Thyroid gland (tissue), 4 donors: Measurements from ENCODE around the gene COL9A3. TPM values are rescaled to one million over a fixed set of nuclear protein-coding genes. Genes with fewer than 3 reads are reported as not detected.

Experiments
- DNase-seq, 2 donors: peaks; one replicate each; pipeline ENCODE4 v3.0.0-alpha.2; 2019
- H3K27ac ChIP-seq, 3 donors: fragments of 200-600 bp; sonication (generic); 1 replicate in 2 of 3; 2 replicates in 1 of 3; pipeline ENCODE4 v1.5.1; 2016 to 2019; ENCODE audit warnings: mild to moderate bottlenecking in 1 of 3, moderate library complexity in 1 of 3
- H3K27me3 ChIP-seq: fragments of 200-600 bp; sonication (generic); one replicate; pipeline ENCODE4 v1.5.1; 2019
- H3K36me3 ChIP-seq, 2 donors: fragments of 200-600 bp; sonication (generic); one replicate each; pipeline ENCODE4 v1.5.1; 2016 to 2019
- H3K4me1 ChIP-seq, 2 donors: fragments of 200-600 bp; sonication (generic); one replicate each; pipeline ENCODE4 v1.5.1; 2017 to 2019
- H3K4me3 ChIP-seq, 3 donors: fragments of 200-600 bp; sonication (generic); replicated peaks in 1 of 3; 1 replicate in 2 of 3; 2 replicates in 1 of 3; pipeline ENCODE4 v1.5.1; 2016; ENCODE audit warnings: mild to moderate bottlenecking in 1 of 3
- H3K9me3 ChIP-seq: fragments of 200-600 bp; sonication (generic); one replicate; pipeline ENCODE4 v1.5.1; 2017
- POLR2A ChIP-seq, 2 donors: fragments of 450-650 bp; IDR thresholded peaks; one replicate each; pipeline ENCODE4 v1.6.1; 2017; ENCODE audit warnings: antibody characterized with exemption in 2 of 2, mild to moderate bottlenecking in 2 of 2, moderate library complexity in 1 of 2
- WGBS, 2 donors: methylation state at CpG; one replicate each; pipeline ENCODE4 v1.1.5; 2017; 5-methylcytosine and 5-hydroxymethylcytosine counted together
- intact Hi-C: fragments of 100-400 bp; cut with DNase I; formaldehyde crosslinking; loops from one replicate; pipeline ENCODE4 v1.15.1; 2023
- total RNA-seq, 4 donors: library from RNA; depleted of rRNA; stranded (reverse); fragments of >200 nt; gene quantifications; one replicate each; pipeline ENCODE4 v1.2.3, GENCODE V29; 2016
- TF ChIP-seq, protein P1 (sequence below), 6 experiments: fragments of 200-600 bp in 3 of 6; fragments of 450-650 bp in 3 of 6; sonication (generic) in 3 of 6; IDR thresholded peaks; one replicate each; pipeline ENCODE4 v1.5.1; 2016 to 2019; ENCODE audit warnings: antibody characterized with exemption in 6 of 6, mild to moderate bottlenecking in 2 of 6, inconsistent platforms in 1 of 6, moderate library complexity in 1 of 6

Gene COL9A3
- total RNA-seq, 4 donors from 2014 or later = 5.3 to 113 (median 62.8) TPM

DNA sequence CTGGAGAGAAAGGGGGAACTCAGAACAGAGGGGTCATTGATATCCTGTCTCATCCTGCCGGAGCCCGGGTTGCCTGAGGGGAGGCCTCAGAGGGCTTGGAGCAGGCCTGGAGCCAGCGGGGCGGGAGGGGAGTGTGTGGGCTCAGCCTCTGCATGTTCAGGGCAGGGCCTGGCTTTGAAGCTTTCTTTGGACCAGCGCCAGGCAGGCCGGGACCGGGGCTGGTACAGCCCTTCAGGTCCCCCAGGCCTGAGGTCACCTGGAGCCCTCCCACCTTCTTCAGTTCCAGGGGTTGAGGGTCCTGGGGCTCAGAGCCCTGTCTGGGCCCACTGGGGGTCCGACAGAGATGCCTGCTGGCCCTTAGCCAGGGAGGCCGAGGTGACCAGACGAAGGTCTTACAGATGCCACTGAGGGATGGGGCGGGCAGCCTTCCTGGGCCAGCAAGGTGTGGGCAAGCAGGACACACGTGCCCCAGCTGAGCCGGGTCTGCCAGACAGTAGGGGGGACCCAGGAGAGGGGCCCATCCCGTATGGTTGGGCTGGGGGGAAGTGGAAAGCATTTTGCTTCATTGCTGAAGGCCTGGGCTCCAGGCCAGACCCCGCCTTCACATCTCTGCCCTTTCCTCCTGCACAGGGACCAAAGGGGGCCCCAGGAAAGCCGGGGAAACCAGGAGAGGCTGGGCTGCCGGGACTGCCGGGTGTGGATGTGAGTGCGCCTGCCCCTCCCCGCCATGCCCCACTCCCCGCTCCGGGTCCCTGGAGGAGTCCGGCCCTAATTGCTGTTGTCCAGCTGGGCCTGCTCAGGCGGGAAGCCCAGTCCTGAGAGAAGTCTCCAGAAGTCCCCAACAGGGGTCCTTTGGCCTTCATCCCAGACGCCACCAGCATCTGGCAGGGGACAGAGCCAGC lies 2.0 kb downstream of the COL9A3 start:
- H3K27me3 ChIP-seq = no peaks in the 10 kb centered on the region
- WGBS, 2 donors = 12 to 20% methylated on average over 10 to 20 of the region's 25 CpGs

DNA sequence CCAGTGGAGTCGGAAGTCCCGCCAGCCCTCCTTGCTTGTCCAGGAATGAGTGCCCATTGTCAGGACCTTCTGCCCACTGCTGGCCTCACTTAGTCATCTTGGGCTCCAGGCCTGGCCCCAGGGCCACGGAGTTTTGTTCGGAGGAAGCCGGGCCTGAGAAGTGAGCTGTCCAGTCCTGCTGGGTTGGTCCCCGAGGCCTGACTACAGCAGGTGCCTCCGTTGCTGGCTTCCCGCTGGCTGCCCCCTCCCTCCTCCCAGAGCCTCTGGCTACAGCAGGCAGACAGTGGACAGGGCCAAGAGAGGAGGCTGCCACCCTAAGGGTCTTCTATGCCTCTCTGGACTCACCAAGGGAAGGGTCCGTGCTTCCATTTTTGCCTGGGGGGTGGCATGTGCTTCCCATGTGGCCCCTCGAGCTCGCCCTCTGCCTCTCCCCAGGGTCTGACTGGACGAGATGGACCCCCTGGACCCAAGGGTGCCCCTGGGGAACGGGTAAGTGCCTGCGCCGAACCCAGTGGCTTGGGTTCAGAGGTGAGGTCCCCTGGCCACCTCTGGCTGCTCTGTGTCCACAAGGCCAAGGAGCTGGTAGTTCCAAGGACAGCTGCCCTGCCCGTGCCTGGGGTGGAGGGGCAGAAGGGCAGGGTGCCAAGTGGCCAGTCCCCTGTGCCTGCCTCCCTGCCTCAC lies 2.8 kb downstream of the COL9A3 start:
- H3K36me3 ChIP-seq = no peaks in the 10 kb centered on the region
- WGBS, 2 donors = 40 to 41% methylated on average over 1 to 9 of the region's 16 CpGs
- H3K27ac ChIP-seq = peak overlapping the region in 2 of 3 donors; percentile 44 to 54
- H3K4me3 ChIP-seq = no peak overlapping the region
- intact Hi-C loops = no loop called here
- peaks cover 34 to 78% of the 10 kb centered on the region in 2 donors for H3K4me1 ChIP-seq
- DNase-seq = no peak
- H3K9me3 ChIP-seq = no peaks in the 10 kb centered on the region
- TF ChIP-seq POLR2A (IDR thresholded peaks at IDR 0.05) = no peak
- TF ChIP-seq, protein P1, sequence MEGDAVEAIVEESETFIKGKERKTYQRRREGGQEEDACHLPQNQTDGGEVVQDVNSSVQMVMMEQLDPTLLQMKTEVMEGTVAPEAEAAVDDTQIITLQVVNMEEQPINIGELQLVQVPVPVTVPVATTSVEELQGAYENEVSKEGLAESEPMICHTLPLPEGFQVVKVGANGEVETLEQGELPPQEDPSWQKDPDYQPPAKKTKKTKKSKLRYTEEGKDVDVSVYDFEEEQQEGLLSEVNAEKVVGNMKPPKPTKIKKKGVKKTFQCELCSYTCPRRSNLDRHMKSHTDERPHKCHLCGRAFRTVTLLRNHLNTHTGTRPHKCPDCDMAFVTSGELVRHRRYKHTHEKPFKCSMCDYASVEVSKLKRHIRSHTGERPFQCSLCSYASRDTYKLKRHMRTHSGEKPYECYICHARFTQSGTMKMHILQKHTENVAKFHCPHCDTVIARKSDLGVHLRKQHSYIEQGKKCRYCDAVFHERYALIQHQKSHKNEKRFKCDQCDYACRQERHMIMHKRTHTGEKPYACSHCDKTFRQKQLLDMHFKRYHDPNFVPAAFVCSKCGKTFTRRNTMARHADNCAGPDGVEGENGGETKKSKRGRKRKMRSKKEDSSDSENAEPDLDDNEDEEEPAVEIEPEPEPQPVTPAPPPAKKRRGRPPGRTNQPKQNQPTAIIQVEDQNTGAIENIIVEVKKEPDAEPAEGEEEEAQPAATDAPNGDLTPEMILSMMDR (IDR thresholded peaks at IDR 0.05) = no peak
- H3K27me3 ChIP-seq = no peaks in the 10 kb centered on the region

More for the DNA sequence above, 2.0 kb downstream of the COL9A3 start:
- intact Hi-C loops = no loop called here
- Histone ChIP-seq H3K27ac (peak overlapping the region in 2 of 3 donors; percentile 44 to 54), H3K9me3 (no peaks in the 10 kb centered on the region), H3K36me3 (no peaks in the 10 kb centered on the region), H3K4me1 (peaks cover 28 to 70% of the 10 kb centered on the region in 2 donors), H3K4me3 (no peak overlapping the region)
- DNase-seq = peak; percentile 90 to 93
- no peak for TF ChIP-seq POLR2A (IDR thresholded peaks at IDR 0.05)
- TF ChIP-seq, protein P1 (IDR thresholded peaks at IDR 0.05) = no peak

DNA sequence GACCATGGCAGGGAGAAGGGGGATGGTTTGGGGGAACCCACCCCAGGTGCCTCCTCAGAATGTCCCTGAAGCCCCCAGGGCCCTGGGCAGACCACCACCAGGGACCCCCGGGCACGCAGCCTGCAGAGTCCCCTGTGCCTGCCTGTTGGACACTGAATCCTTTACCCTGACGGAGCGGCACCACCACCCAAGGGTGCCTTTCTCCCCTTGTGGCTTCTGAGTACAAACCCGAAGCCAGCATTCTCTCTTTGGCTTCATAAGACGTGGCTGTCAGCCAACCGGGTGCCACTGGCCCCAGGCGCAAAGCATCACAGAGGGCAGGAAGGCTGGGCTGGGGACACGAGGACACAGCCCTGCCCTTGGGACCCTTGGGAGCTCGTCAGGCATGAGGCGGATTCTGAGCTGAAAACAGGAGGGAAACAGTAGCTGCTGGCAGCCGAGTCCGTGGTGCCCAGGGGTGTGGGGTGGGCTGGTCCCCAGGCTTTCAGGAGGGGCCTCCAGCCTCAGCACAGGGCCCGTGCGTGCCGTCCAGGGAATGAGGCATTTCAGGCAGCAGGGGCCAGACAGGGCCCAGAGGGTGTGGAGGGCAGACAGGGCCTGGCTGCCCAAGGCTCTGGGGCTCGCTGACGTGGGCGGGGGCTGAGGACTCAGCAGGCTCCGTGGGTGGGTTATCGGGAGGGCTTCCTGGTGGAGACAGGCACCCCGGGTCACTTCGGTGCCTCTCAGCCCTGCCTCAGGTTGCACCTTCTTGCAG lies 3.5 kb downstream of the COL9A3 start:
- Histone ChIP-seq H3K4me1 (peaks cover 36 to 74% of the 10 kb centered on the region in 2 donors), H3K4me3 (no peak overlapping the region), H3K27ac (peak overlapping the region in 1 of 3 donors; percentile 54), H3K27me3 (no peaks in the 10 kb centered on the region), H3K9me3 (no peaks in the 10 kb centered on the region), H3K36me3 (no peaks in the 10 kb centered on the region)
- 69 to 87% methylated on average over 12 to 22 of the region's 23 CpGs for WGBS, 2 donors
- intact Hi-C loops = no loop called here
- TF ChIP-seq POLR2A (IDR thresholded peaks at IDR 0.05) = no peak
- TF ChIP-seq, protein P1 (IDR thresholded peaks at IDR 0.05) = no peak
- no peak for DNase-seq

- WGBS, 2 donors = 92% methylated on average over 5 to 17 of the region's 19 CpGs
- Histone ChIP-seq H3K9me3 (no peaks in the 10 kb centered on the region), H3K27me3 (no peaks in the 10 kb centered on the region), H3K36me3 (no peaks in the 10 kb centered on the region), H3K4me1 (peaks cover 29 to 69% of the 10 kb centered on the region in 2 donors), H3K4me3 (no peak overlapping the region), H3K27ac (no peak overlapping the region)
- no peak for DNase-seq
- TF ChIP-seq POLR2A (IDR thresholded peaks at IDR 0.05) = no peak
- intact Hi-C loops = no loop called here
These were observed 4.3 kb downstream of the COL9A3 start for GRCh38 chr20:62820962-62821725.
